Endothelial cell of umbilical vein (primary cell): ENCODE results near the gene SLC27A4. TPM values are rescaled to one million over a fixed set of nuclear protein-coding genes. Genes with fewer than 3 reads are reported as not detected.

ENCODE experiments used
- BruUV-seq: library from RNA; stranded (reverse); fragments of 400-500 nt; replicated peaks from 2 replicates; lab custom pipeline; 2021; lab: Mats Ljungman, UMichigan
- CTCF ChIA-PET: fragments of 300-600, 350-600 bp; sonication (Branson Sonifier 250); formaldehyde crosslinking; loops from one replicate; lab custom pipeline; 2021; ENCODE audit warnings: antibody characterized with exemption, inconsistent platforms; lab: Charles Lee
- POLR2A ChIA-PET: fragments of 300-600, 350-600 bp; sonication (Branson Sonifier 250); formaldehyde crosslinking; loops from one replicate; lab custom pipeline; 2021; ENCODE audit warnings: antibody characterized with exemption, inconsistent platforms; lab: Charles Lee
- DNase-seq: peaks from one replicate; pipeline ENCODE4 v3.0.0-alpha.2; 2011; ENCODE audit warnings: low read depth, low spot score
- FAIRE-seq: peaks from 2 replicates; lab custom pipeline; 2011; peaks lifted over from hg19 to GRCh38; lab: Jason Lieb, UNC
- H2AFZ ChIP-seq: 2 replicates; pipeline ENCODE4 v1.6.0; 2012; ENCODE audit warnings: low read depth, low read length, control low read depth, inconsistent platforms
- H3K27ac ChIP-seq: 2 replicates; pipeline ENCODE4 v1.5.1; 2011; ENCODE audit warnings: low read depth, mild to moderate bottlenecking, control low read depth, low read length, moderate library complexity; ENCODE audit not compliant: insufficient read depth
- H3K27me3 ChIP-seq, 2 experiments: 2 replicates each; pipeline versions ENCODE4 v1.6.0 to v1.6.1; 2011; ENCODE audit warnings: low read length in 2 of 2, mixed read lengths in 1 of 2; ENCODE audit not compliant: control insufficient read depth in 2 of 2, insufficient read depth in 2 of 2
- H3K36me3 ChIP-seq, 2 experiments: 2 replicates in 1 of 2; 3 replicates in 1 of 2; pipeline ENCODE4 v1.5.1; 2011; ENCODE audit warnings: low read length in 2 of 2, mild to moderate bottlenecking in 1 of 2, moderate library complexity in 1 of 2; ENCODE audit not compliant: control insufficient read depth in 2 of 2, insufficient read depth in 2 of 2; ENCODE audit errors: extremely low read depth in 1 of 2
- H3K4me1 ChIP-seq: 3 replicates; pipeline ENCODE4 v1.5.1; 2011; ENCODE audit warnings: mild to moderate bottlenecking, low read length; ENCODE audit not compliant: control insufficient read depth, insufficient read depth; ENCODE audit errors: extremely low read depth
- H3K4me2 ChIP-seq: 2 replicates; pipeline ENCODE4 v1.6.1; 2011; ENCODE audit warnings: low read length, control low read depth, mixed read lengths; ENCODE audit not compliant: insufficient read depth
- H3K4me3 ChIP-seq, 3 experiments: fragments of 200-600 bp in 1 of 3; sonication (generic), shearing (Covaris generic) in 1 of 3; replicated peaks in 1 of 3; 2 replicates each; pipeline ENCODE4 v1.5.1; 2011 to 2016; ENCODE audit warnings: control low read depth in 3 of 3, low read length in 3 of 3, mild to moderate bottlenecking in 2 of 3, inconsistent platforms in 1 of 3, low read depth in 1 of 3, moderate library complexity in 1 of 3; ENCODE audit not compliant: insufficient read depth in 1 of 3
- H3K79me2 ChIP-seq: 2 replicates; pipeline ENCODE4 v1.6.0; 2012; ENCODE audit warnings: low read length, inconsistent platforms; ENCODE audit not compliant: control insufficient read depth, insufficient read depth
- H3K9ac ChIP-seq: replicated peaks from 2 replicates; pipeline ENCODE3; 2011; ENCODE audit warnings: low read length, control low read depth; ENCODE audit not compliant: insufficient read depth; ENCODE audit errors: extremely low read depth
- H3K9me1 ChIP-seq: replicated peaks from 3 replicates; pipeline ENCODE4 v1.6.0; 2011; ENCODE audit warnings: mild to moderate bottlenecking, low read length; ENCODE audit not compliant: control insufficient read depth, insufficient read depth; ENCODE audit errors: extremely low read depth
- H3K9me3 ChIP-seq: replicated peaks from 2 replicates; pipeline ENCODE4 v1.5.1; 2012; ENCODE audit warnings: low read length, inconsistent platforms; ENCODE audit not compliant: control insufficient read depth, insufficient read depth
- H4K20me1 ChIP-seq: replicated peaks from 2 replicates; pipeline ENCODE3; 2011; ENCODE audit warnings: mild to moderate bottlenecking, low read length; ENCODE audit not compliant: control insufficient read depth, insufficient read depth; ENCODE audit errors: extremely low read depth
- CTCF ChIP-seq, 2 donors: IDR thresholded peaks; 1 replicate in 1 of 2; 2 replicates in 1 of 2; pipeline ENCODE4 v1.5.1; 2011; ENCODE audit warnings: low read length in 2 of 2, mild to moderate bottlenecking in 2 of 2, moderate library complexity in 2 of 2, control low read depth in 1 of 2, inconsistent platforms in 1 of 2, low read depth in 1 of 2; ENCODE audit not compliant: insufficient read depth in 1 of 2; ENCODE audit errors: extremely low read depth in 1 of 2
- EZH2 ChIP-seq: IDR thresholded peaks from 2 replicates; pipeline ENCODE4 v1.6.1; 2012; ENCODE audit warnings: borderline replicate concordance, low read depth, mild to moderate bottlenecking, moderate library complexity, low read length, inconsistent platforms; ENCODE audit not compliant: severe bottlenecking
- FOS ChIP-seq: IDR thresholded peaks from 2 replicates; pipeline ENCODE4 v1.6.1; 2011; ENCODE audit warnings: mild to moderate bottlenecking, low read length, moderate library complexity, borderline replicate concordance; ENCODE audit not compliant: insufficient read depth
- GATA2 ChIP-seq: IDR thresholded peaks from 2 replicates; pipeline ENCODE4 v1.7.0; 2011; ENCODE audit warnings: low read depth, mild to moderate bottlenecking, moderate library complexity, mixed read lengths, low read length; ENCODE audit not compliant: insufficient read length, insufficient read depth
- JUN ChIP-seq: IDR thresholded peaks from 2 replicates; pipeline ENCODE4 v1.6.1; 2011; ENCODE audit warnings: borderline replicate concordance, low read depth; ENCODE audit not compliant: insufficient read length, insufficient read depth
- MAX ChIP-seq: IDR thresholded peaks from 2 replicates; pipeline ENCODE4 v1.6.1; 2011; ENCODE audit not compliant: insufficient read depth, insufficient read length
- MYC ChIP-seq: IDR thresholded peaks from one replicate; pipeline ENCODE4 v1.6.1; 2011; ENCODE audit warnings: mild to moderate bottlenecking, low read depth, low read length
- POLR2A ChIP-seq: IDR thresholded peaks from 2 replicates; pipeline ENCODE4 v1.6.1; 2012; ENCODE audit warnings: low read depth, mild to moderate bottlenecking, control low read depth, low read length
- POLR2AphosphoS5 ChIP-seq: IDR thresholded peaks from 2 replicates; pipeline ENCODE4 v1.6.1; 2012; ENCODE audit warnings: low read depth, mild to moderate bottlenecking, control low read depth, low read length, moderate library complexity; ENCODE audit not compliant: insufficient read depth
- dilution Hi-C: fragments of 300-500 bp; cut with MboI; formaldehyde crosslinking; loops from one replicate; pipeline ENCODE4 v1.15.0; 2019; ENCODE audit warnings: low sequenced_read_pairs; ENCODE audit not compliant: extremely low pct_ligation_motif_present
- intact Hi-C: fragments of 100-400 bp; cut with micrococcal nuclease; formaldehyde crosslinking; loops from one replicate; pipeline ENCODE4 v1.10.0; 2022
- polyA plus RNA-seq, 4 experiments: library from polyadenylated mRNA; depleted of rRNA in 3 of 4; stranded (reverse) in 3 of 4; unstranded in 1 of 4; fragments of >200 nt; gene quantifications; 2 replicates each; pipeline versions ENCODE4 v1.2.1 to v1.2.3, GENCODE V29; 2011 to 2012; ENCODE audit warnings: missing spikeins in 1 of 4
- total RNA-seq: library from RNA; stranded (reverse); gene quantifications from 2 replicates; pipeline ENCODE4 v1.2.3, GENCODE V29; 2021

The SLC27A4 gene
- total and polyA plus RNA-seq, 2 donors (not counting 3 experiments of a cell fraction or from before 2014, with no cell fraction given) = 29.9 to 35.0 TPM

GRCh38 chr9:128293091-128293490, 47.2 kb upstream of the SLC27A4 start:
- dilution Hi-C loops = no loop called here
- DNase-seq = no peak
- TF ChIP-seq GATA2 (no peak), JUN (no peak)

GRCh38 chr9:128294142-128294541, 46.2 kb upstream of the SLC27A4 start:
- Histone ChIP-seq H3K4me2 (no peak overlapping the region), H3K27ac (no peak overlapping the region), H4K20me1 (no peaks in the 10 kb centered on the region), H3K9ac (no peak overlapping the region), H3K9me3 (no peaks in the 10 kb centered on the region), H3K9me1 (no peaks in the 10 kb centered on the region), H3K27me3 (no peaks in the 10 kb centered on the region), H3K4me1 (peaks cover 6% of the 10 kb centered on the region), H3K79me2 (no peaks in the 10 kb centered on the region), H3K36me3 (no peaks in the 10 kb centered on the region), H2AFZ (no peak overlapping the region), H3K4me3 (no peak overlapping the region)
- FAIRE-seq (no peak), DNase-seq (no peak)
- ChIA-PET CTCF (interaction anchor here (1.1 to 4.4 kb wide), 8 partner anchors 13 to 87 kb away, joined by 3 to 48 read pairs (median 8); no protein-coding TSS in a partner anchor), POLR2A (no interaction called here)
- dilution Hi-C loops = no loop called here
- intact Hi-C loops = loop anchor here (10.0 kb wide), 1 partner anchor 261 kb away; the partner anchor contains the start of gene SPTAN1
- no TSS peak for BruUV-seq
- TF ChIP-seq JUN (no peak), MAX (no peak), POLR2A (no peak), GATA2 (no peak), MYC (no peak), EZH2 (no peak), POLR2AphosphoS5 (no peak), FOS (no peak), CTCF (IDR thresholded peaks at IDR 0.05; ENCODE audit: extremely low read depth in 1 of 2, insufficient read depth in 1 of 2, low read depth in 1 of 2, low read length in 2 of 2) (no peak)

More at GRCh38 chr9:128293091-128293490, 47.2 kb upstream of the SLC27A4 start:
- no TSS peak for BruUV-seq
- Histone ChIP-seq H3K79me2 (no peaks in the 10 kb centered on the region), H3K36me3 (peaks cover 0 to 6% of the 10 kb centered on the region in 2 experiments), H3K9me3 (no peaks in the 10 kb centered on the region), H3K4me2 (no peak overlapping the region), H4K20me1 (no peaks in the 10 kb centered on the region), H3K27me3 (no peaks in the 10 kb centered on the region), H3K9ac (no peak overlapping the region), H3K4me3 (no peak overlapping the region), H3K4me1 (peaks cover 6% of the 10 kb centered on the region), H2AFZ (no peak overlapping the region), H3K27ac (no peak overlapping the region), H3K9me1 (no peaks in the 10 kb centered on the region)
- ChIA-PET CTCF (interaction anchor here (1.0 to 2.5 kb wide), 5 partner anchors 12 to 48 kb away, joined by 3 to 16 read pairs (median 5); no protein-coding TSS in a partner anchor), POLR2A (no interaction called here)
- no peak for FAIRE-seq
- intact Hi-C loops = loop anchor here (10.0 kb wide), 1 partner anchor 262 kb away; the partner anchor contains the start of gene SPTAN1
